Dendritic cell treated with granulocyte-macrophage colony-stimulating factor and Interleukin-4, amounts not matched to agents 40 ng/mL and 50 ng/mL, for 4 days (primary cell): ENCODE results near the gene KRTAP4-8.
"Not testable (repeated sequence)": the region's sequence is repeated elsewhere in the genome, so short reads cannot be mapped to it uniquely, and the experiment has no call there.

Source experiments
- H3K27ac Mint-ChIP-seq: one replicate; pipeline ENCODE4 v1.8.0; 2022; ENCODE audit warnings: mild to moderate bottlenecking, mixed read lengths
- H3K27me3 Mint-ChIP-seq: one replicate; pipeline ENCODE4 v1.8.0; 2022; ENCODE audit warnings: mild to moderate bottlenecking, mixed read lengths
- H3K36me3 Mint-ChIP-seq: one replicate; pipeline ENCODE4 v1.8.0; 2022; ENCODE audit warnings: low read depth, mixed read lengths
- H3K4me1 Mint-ChIP-seq: one replicate; pipeline ENCODE4 v1.8.0; 2022; ENCODE audit warnings: low read depth, mixed read lengths
- H3K4me3 Mint-ChIP-seq: one replicate; pipeline ENCODE4 v1.8.0; 2022; ENCODE audit warnings: mild to moderate bottlenecking, moderate library complexity, mixed read lengths
- H3K9me3 Mint-ChIP-seq: one replicate; pipeline ENCODE4 v1.8.0; 2022; ENCODE audit warnings: mixed read lengths
- intact Hi-C: fragments of 100-400 bp; cut with micrococcal nuclease; formaldehyde crosslinking; loops from one replicate; pipeline ENCODE4 v1.15.0; 2022

KRTAP4-8 gene

GRCh38 chr17:41121742-41122141, 23.8 kb upstream of the KRTAP4-8 start:
- Mint-ChIP-seq H3K9me3 (no peaks in the 10 kb centered on the region), H3K27ac (no peak overlapping the region), H3K4me3 (no peak overlapping the region), H3K36me3 (no peaks in the 10 kb centered on the region), H3K27me3 (peaks cover 12% of the 10 kb centered on the region), H3K4me1 (peaks cover 12% of the 10 kb centered on the region)
- intact Hi-C loops: loop anchor here (10.0 kb wide), 1 partner anchor 53 kb away; the partner anchor contains the start of gene KRTAP4-2

GRCh38 chr17:41119696-41120690, 22.1 kb upstream of the KRTAP4-8 start:
- H3K27ac Mint-ChIP-seq, H3K36me3 Mint-ChIP-seq, H3K9me3 Mint-ChIP-seq, H3K4me3 Mint-ChIP-seq: not testable (repeated sequence)
- peaks cover 18% of the 10 kb centered on the region for H3K4me1 Mint-ChIP-seq
- intact Hi-C loops: loop anchor here (10.0 kb wide), 1 partner anchor 55 kb away; the partner anchor contains the start of gene KRTAP4-2
- peaks cover 12% of the 10 kb centered on the region for H3K27me3 Mint-ChIP-seq

- no peak overlapping the region for H3K4me3 Mint-ChIP-seq
- no peaks in the 10 kb centered on the region for H3K36me3 Mint-ChIP-seq
- H3K27ac Mint-ChIP-seq: no peak overlapping the region
- peaks cover 13% of the 10 kb centered on the region for H3K27me3 Mint-ChIP-seq
- intact Hi-C loops: no loop called here
- H3K4me1 Mint-ChIP-seq: peaks cover 18% of the 10 kb centered on the region
- no peaks in the 10 kb centered on the region for H3K9me3 Mint-ChIP-seq
Measured at GRCh38 chr17:41118721-41119120, 20.8 kb upstream of the KRTAP4-8 start.

GRCh38 chr17:41117846-41118386, 20.0 kb upstream of the KRTAP4-8 start, which contains the start of gene KRTAP4-11:
Gene KRTAP4-11, minus strand, starts transcription at chr17:41118373. Its CDS starts 58 bp downstream, at chr17:41118315.
- H3K9me3 Mint-ChIP-seq, H3K36me3 Mint-ChIP-seq, H3K4me3 Mint-ChIP-seq, intact Hi-C loops: not testable (repeated sequence)
- Mint-ChIP-seq H3K4me1 (peaks cover 18% of the 10 kb centered on the region), H3K27me3 (peaks cover 11% of the 10 kb centered on the region), H3K27ac (peak within 1 kb of the TSS; percentile 56)

GRCh38 chr17:41116297-41116696, 18.4 kb upstream of the KRTAP4-8 start:
- Mint-ChIP-seq H3K4me1 (peaks cover 18% of the 10 kb centered on the region), H3K27ac (no peak overlapping the region), H3K4me3 (no peak overlapping the region), H3K36me3 (no peaks in the 10 kb centered on the region), H3K27me3 (peaks cover 11% of the 10 kb centered on the region), H3K9me3 (peaks cover 5% of the 10 kb centered on the region)
- intact Hi-C loops: no loop called here

GRCh38 chr17:41111151-41111885, 13.4 kb upstream of the KRTAP4-8 start:
- Mint-ChIP-seq H3K4me3 (no peak overlapping the region), H3K27me3 (peaks cover 1% of the 10 kb centered on the region), H3K4me1 (peaks cover 11% of the 10 kb centered on the region), H3K27ac (no peak overlapping the region), H3K36me3 (no peaks in the 10 kb centered on the region), H3K9me3 (peaks cover 9% of the 10 kb centered on the region)
- intact Hi-C loops: no loop called here

GRCh38 chr17:41108728-41109386, 10.9 kb upstream of the KRTAP4-8 start:
- H3K36me3 Mint-ChIP-seq, H3K27ac Mint-ChIP-seq, H3K4me3 Mint-ChIP-seq, H3K4me1 Mint-ChIP-seq, H3K27me3 Mint-ChIP-seq, intact Hi-C loops, H3K9me3 Mint-ChIP-seq: not testable (repeated sequence)

GRCh38 chr17:41107941-41108450, 10.1 kb upstream of the KRTAP4-8 start:
- Mint-ChIP-seq H3K4me3 (no peak overlapping the region), H3K27ac (no peak overlapping the region), H3K27me3 (peaks cover 8% of the 10 kb centered on the region), H3K4me1 (peaks cover 9% of the 10 kb centered on the region), H3K36me3 (no peaks in the 10 kb centered on the region), H3K9me3 (peaks cover 9% of the 10 kb centered on the region)
- intact Hi-C loops: no loop called here

- H3K27ac Mint-ChIP-seq, H3K36me3 Mint-ChIP-seq, H3K4me3 Mint-ChIP-seq, intact Hi-C loops, H3K4me1 Mint-ChIP-seq, H3K9me3 Mint-ChIP-seq: not testable (repeated sequence)
- peaks cover 10% of the 10 kb centered on the region for H3K27me3 Mint-ChIP-seq
Measured at GRCh38 chr17:41105347-41105746, 7.4 kb upstream of the KRTAP4-8 start, which contains the start of gene KRTAP4-9. Gene KRTAP4-9, plus strand, starts transcription at chr17:41105389. Its CDS starts 0 bp downstream, at chr17:41105389.

GRCh38 chr17:41104386-41105038, 6.6 kb upstream of the KRTAP4-8 start:
- H3K9me3 Mint-ChIP-seq, intact Hi-C loops: not testable (repeated sequence)
- H3K4me1 Mint-ChIP-seq: peaks cover 17% of the 10 kb centered on the region

GRCh38 chr17:41103896-41104295, 6.0 kb upstream of the KRTAP4-8 start:
- Mint-ChIP-seq H3K27me3 (peaks cover 12% of the 10 kb centered on the region), H3K9me3 (no peaks in the 10 kb centered on the region), H3K4me1 (peaks cover 15% of the 10 kb centered on the region), H3K27ac (no peak overlapping the region), H3K36me3 (no peaks in the 10 kb centered on the region), H3K4me3 (no peak overlapping the region)
- intact Hi-C loops: no loop called here

More at GRCh38 chr17:41104386-41105038, 6.6 kb upstream of the KRTAP4-8 start:
- H3K36me3 Mint-ChIP-seq, H3K27ac Mint-ChIP-seq, H3K4me3 Mint-ChIP-seq: not testable (repeated sequence)
- H3K27me3 Mint-ChIP-seq: peaks cover 12% of the 10 kb centered on the region

- intact Hi-C loops: no loop called here
- Mint-ChIP-seq H3K27ac (no peak within 1 kb of the TSS), H3K27me3 (peaks cover 21% of the 10 kb centered on the region), H3K4me3 (no peak within 1 kb of the TSS), H3K4me1 (peaks cover 8% of the 10 kb centered on the region), H3K9me3 (no peaks in the 10 kb centered on the region), H3K36me3 (no peaks in the 10 kb centered on the region)
Measured at GRCh38 chr17:41101586-41102259, 3.8 kb upstream of the KRTAP4-8 start, which contains the start of gene KRTAP4-16. Gene KRTAP4-16, minus strand, starts transcription at chr17:41102209. Its CDS starts 0 bp downstream, at chr17:41102209.
